DMS53 treated with DMSO at 0.1 percent for 48 hours (cell line): ENCODE results near the gene CLDN4.
"Not testable (repeated sequence)": the region's sequence is repeated elsewhere in the genome, so short reads cannot be mapped to it uniquely, and the experiment has no call there.

ENCODE experiments used
- DNase-seq: peaks from one replicate; lab custom pipeline; 2025; ENCODE audit not compliant: unreplicated experiment; lab: John Stamatoyannopoulos, UW

The CLDN4 gene

GRCh38 chr7:73830681-73831583 is at the start of gene CLDN4:
Gene CLDN4 (plus strand): TSS chr7:73830996. CDS start chr7:73831202, 206 bp downstream.
- DNase-seq = peak; percentile 94

GRCh38 chr7:73786588-73786987 is 44.2 kb upstream of the CLDN4 start:
- no peak for DNase-seq

- not testable (repeated sequence) for DNase-seq
Measured at GRCh38 chr7:73787786-73788048, 43.1 kb upstream of the CLDN4 start.

DNA sequence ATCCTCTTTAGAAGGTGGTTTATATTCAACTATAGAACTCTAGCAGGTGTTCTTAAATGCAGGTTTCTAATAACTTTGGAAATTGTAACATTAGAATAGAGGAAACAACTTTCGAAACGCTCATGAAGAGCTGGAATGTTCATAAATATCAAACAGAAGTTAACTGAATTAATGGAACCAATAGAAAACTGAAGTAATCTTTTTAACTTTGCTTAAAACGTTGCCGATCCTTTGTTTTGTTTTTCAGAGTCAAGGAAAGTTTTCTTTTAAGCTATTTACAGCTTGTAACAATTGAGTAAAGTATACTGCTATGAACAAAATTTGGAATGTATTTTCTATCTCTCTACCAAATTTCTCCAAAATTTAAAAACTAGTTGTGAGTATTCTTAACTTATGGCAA is 41.7 kb upstream of the CLDN4 start:
- DNase-seq = no peak

- DNase-seq = not testable (repeated sequence)
Measured at GRCh38 chr7:73791170-73791690, 39.6 kb upstream of the CLDN4 start.

DNA sequence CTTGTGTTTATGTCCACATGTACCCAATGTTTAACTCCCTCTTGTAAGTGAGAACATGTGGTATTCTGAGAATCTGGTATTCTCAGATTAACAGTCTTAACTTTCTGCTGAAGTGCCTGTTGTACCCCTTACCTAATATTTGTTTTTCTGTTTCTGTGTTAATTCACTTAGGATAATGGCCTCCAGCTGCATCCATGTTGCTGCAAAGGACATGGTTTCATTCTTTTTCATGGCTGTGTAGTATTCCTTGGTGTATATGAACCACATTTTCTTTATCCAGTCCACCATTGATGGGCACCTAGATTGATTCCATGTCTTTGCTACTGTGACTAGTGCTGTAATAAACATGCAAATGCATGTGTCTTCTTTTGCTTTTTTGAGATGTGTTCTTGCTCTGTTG is 35.6 kb upstream of the CLDN4 start:
- DNase-seq = not testable (repeated sequence)

GRCh38 chr7:73796656-73797055 is 34.1 kb upstream of the CLDN4 start:
- not testable (repeated sequence) for DNase-seq

GRCh38 chr7:73797176-73797575 is 33.6 kb upstream of the CLDN4 start:
- DNase-seq = not testable (repeated sequence)

- DNase-seq = peak; percentile 63
Measured at GRCh38 chr7:73799282-73800141, 31.3 kb upstream of the CLDN4 start.

- no peak for DNase-seq
Measured at GRCh38 chr7:73801577-73801976, 29.2 kb upstream of the CLDN4 start.

GRCh38 chr7:73802459-73802858 is 28.3 kb upstream of the CLDN4 start:
- no peak for DNase-seq

DNA sequence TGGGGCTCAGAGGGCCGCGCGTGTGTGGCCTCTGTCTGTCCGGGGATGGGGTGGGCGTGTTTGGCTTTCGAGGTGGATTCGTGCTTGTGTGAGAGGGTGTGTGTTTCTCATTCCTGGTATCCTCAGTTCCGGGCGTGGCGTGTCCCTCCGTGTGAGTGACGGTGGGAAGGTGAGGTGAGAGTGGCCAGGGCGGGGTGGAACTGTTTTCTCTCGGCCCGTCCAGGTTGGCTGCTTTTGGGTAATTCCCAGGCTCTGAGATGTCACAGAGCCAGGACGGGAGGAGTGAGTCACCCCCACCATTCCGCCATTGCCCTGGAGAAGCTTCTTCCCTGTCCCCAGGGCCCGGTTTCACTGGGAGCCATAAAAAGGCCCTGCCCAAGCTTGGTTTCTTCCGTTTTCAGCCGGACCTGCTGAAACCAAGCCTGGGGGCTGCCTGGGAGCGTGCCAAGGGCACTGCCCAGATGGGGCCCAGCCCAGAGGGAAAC is 21.3 kb upstream of the CLDN4 start:
- no peak for DNase-seq

DNA sequence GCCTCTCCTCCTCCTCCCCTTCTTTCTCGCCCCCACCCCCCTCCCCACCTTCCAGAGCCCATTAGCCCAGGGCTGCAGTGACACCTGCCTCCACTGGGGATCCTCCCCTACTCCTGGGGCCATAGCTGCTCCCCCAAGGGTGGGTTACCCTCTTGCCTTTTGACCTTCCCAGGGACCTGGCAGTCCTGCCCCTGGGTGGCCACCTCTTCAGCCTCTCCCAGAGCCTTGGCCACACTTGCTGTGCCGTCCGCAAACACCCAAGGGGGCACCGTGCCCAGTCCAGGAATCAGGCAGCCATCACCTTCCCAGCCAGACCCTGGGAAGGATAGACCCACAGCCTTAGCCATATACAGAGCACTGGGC is 19.8 kb upstream of the CLDN4 start:
- no peak for DNase-seq

GRCh38 chr7:73811760-73812168 is 19.0 kb upstream of the CLDN4 start:
- peak; percentile 78 for DNase-seq

GRCh38 chr7:73812996-73813395 is 17.8 kb upstream of the CLDN4 start:
- no peak for DNase-seq

GRCh38 chr7:73815436-73815835 is 15.4 kb upstream of the CLDN4 start:
- DNase-seq = no peak

DNA sequence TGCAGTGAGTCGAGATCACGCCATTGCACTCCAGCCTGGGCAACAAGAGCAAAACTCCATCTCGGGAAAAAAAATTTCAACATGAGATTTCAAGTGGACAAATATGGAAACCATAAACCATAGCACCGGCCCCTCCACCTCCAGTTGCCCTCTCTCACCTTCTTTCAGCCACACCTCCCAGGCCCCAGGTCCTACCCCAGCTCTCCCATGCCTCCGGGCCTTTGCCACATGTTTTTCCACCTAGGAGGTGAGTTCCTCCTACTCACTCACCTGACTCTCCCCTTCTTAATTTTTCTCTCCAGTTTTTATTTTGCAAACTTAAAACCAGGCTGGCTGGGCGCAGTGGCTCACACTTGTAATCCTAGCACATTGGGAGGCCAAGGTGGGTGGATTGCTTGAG is 13.7 kb upstream of the CLDN4 start:
- DNase-seq = no peak

DNA sequence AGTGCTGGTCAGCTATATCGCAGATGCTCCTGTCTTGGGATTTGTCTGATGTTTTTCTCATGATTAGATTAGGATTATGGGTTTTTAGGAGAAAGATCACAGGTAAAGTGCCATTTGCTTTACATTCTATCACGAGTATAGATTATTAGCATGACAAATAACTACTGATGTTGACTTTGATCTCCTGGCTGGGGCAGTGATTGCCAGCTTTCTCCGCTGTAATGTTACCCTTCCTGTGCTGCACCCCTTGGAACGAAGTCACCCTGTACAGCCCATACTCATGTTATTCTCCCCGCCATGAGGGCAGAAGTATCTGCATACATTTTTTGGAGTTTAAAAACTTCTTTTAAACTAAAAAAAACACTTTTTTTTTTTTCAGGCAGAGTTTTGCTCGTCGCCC is 10.8 kb upstream of the CLDN4 start:
- no peak for DNase-seq

DNA sequence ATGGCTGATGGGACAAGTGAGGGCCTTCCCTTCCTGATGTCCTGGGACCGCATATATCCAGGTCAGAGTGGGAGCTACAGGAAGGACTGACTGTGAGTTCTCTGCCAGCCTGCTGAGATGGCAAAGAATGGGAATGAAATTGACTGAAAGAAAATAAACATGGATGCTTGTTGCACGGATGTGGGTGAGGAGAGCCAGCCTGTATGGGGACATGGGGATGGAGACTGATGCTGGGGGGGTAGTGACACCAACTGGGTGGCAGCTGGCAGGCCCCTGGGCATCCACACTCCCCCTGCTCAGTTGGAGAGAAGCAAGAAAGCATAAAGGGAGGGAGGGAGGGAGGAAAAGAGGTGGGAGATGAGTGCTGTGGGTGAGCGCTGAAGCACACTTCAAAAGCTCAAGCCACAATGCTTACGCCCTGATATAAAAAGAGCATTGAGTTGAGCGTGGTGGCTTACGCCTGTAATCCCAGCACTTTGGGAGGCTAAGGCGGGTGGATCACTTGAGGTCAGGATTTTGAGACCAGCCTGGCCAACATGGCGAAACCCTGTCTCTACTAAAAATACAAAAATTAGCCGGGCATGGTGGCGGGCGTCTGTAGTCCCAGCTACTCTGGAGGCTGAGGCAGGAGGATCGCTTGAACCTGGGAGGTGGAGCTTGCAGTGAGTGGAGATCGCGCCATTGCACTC is 9.1 kb upstream of the CLDN4 start:
- not testable (repeated sequence) for DNase-seq

GRCh38 chr7:73822319-73823173 is 8.2 kb upstream of the CLDN4 start:
- peak; percentile 91 for DNase-seq
